ENCODE measurements around the gene NPDC1.
A peak's percentile ranks its signal among the peaks of the same experiment; 100 is the strongest.
"Not testable (repeated sequence)": the region's sequence is repeated elsewhere in the genome, so short reads cannot be mapped to it uniquely, and the experiment has no call there.

Gene NPDC1

DNA sequence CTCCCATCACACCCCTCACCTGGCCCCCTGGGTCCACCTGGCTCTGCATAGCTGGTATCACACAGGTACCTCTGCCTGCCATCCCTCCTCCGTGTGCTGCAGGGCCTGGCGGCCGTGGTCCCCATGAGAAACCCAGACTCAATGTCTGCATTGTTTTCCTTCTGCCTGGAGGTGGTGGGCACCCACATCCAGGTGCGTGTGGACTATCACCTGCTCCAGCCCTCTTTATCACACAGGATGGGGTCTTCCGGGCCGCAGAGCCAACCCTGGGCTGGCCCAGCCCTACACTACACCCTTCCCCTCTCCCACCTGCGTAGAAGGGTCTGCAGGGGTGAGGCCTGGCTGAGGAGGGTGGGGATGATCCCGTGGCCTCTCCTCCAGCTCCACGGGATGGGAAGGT, 7.1 kb downstream of the NPDC1 start:
- FAIRE-seq, result no peak

- no peak for FAIRE-seq
These were observed 8.5 kb downstream of the NPDC1 start for GRCh38 chr9:137037483-137037882.

DNA sequence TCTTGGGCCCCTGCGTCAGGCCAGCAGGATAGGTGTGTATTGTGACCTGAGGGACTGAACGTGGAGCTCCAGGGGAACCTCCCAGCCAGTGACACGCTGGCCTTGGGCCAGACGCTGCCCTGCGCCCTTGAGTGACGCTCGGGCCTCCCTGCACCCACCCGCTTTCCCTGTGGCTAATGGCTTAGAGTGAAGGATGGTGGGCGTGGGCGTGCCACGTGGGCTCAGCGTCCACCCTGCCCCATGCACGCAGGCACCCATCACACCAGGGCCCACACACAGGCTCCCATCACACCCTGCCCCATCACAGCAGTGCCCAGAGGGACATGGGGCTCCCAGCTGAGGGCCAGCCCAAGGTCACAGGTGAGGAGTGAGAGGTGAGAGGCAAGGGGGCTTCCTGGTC, 8.9 kb downstream of the NPDC1 start:
- no peak for FAIRE-seq

DNA sequence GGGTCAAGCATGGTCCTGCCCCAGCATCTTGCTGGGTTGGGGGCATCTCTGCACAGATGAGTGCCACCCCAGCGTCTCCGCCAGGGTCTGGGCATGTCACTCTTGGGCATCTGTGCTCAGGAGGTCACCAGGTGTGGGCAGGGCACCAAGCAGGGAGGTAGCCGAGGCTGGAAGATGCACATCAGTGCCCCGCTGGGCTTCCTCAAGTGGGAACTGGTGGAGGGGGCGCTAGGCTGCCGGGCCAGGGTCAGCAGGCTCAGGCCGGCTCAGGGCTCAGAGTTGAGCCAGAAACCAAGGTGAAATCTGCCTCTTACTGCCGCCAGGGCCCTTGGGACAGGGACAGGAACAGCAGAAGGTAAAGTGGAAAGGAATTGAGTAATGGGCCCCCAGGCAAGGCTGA, 10.0 kb downstream of the NPDC1 start:
- FAIRE-seq, result no peak

GRCh38 chr9:137035507-137035834, 10.5 kb downstream of the NPDC1 start:
- FAIRE-seq, result no peak

DNA sequence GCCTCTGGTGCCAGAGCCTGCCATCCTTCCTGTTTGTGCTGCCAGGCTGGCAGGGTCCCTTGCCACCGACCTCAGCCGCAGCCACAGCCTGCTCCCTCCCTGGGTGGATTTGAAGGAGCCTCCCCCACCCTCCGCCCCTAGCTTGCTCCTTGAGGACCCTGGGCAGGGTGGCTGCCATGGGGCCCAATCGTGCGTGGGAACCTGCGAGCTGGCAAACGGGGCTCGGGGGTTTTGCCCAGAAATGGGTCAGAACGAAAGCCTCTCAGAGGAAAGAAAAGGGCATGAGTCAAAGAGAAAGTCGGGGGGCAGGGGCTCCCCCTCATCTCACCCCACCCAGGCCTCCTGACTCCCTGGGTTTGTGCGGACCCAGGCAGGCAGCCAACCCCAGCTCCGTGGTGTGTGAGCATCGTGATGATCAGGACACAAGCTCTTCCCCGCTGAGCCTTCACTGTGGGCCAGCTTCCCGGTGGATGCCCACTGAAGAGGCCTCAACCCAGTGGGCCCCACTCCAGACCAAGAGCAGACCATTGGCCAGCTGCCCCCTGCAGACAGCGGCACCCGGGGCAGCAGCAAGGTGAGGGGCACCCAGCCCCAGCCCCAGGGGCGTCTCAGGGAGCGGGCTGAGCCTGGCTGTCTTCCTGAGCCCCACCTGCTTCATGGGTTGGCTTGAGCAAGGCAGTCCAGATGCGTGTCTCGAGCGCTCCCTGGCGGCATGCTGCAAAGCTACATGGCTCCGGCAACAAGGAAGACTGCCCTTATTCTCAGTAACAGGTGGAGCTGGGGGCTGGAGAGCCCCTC, 11.1 kb downstream of the NPDC1 start:
- FAIRE-seq, result no peak

DNA sequence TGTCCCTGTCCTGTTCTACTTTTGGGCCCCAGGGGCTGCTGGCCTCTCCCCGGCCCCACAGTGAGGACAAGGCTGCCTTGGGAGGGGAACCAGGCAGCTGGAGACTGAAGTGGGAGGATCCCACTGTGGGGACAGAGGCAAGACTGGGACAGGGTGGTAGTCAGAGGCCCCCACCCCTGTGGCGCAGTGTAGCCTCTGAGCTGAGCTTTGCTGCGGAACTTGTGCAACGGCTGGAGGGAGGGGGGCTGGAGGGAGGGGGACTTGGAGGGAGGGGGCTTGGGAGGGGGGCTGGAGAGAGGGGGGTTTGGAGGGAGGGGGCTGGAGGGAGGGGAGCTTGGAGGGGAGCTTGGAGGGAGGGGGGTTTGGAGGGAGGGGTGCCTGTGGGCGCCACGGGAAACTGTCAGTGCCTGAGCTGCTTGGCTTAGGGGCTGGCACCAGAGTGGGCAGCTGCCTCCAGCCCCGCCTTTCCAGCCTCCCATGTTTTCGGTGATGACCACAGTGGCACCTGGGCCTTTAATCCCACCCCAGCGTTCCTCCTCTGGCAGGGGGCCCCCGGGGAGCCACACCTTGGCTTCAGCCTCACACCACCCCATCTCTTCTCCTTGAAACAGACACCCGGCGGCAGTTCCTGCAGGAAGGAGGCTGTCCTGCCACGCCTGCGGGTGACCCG, 11.8 kb downstream of the NPDC1 start:
- no peak for FAIRE-seq

- not testable (repeated sequence) for FAIRE-seq
These were observed 12.5 kb downstream of the NPDC1 start for GRCh38 chr9:137033481-137033880.

GRCh38 chr9:137032858-137033257, 13.1 kb downstream of the NPDC1 start:
- FAIRE-seq, result no peak

DNA sequence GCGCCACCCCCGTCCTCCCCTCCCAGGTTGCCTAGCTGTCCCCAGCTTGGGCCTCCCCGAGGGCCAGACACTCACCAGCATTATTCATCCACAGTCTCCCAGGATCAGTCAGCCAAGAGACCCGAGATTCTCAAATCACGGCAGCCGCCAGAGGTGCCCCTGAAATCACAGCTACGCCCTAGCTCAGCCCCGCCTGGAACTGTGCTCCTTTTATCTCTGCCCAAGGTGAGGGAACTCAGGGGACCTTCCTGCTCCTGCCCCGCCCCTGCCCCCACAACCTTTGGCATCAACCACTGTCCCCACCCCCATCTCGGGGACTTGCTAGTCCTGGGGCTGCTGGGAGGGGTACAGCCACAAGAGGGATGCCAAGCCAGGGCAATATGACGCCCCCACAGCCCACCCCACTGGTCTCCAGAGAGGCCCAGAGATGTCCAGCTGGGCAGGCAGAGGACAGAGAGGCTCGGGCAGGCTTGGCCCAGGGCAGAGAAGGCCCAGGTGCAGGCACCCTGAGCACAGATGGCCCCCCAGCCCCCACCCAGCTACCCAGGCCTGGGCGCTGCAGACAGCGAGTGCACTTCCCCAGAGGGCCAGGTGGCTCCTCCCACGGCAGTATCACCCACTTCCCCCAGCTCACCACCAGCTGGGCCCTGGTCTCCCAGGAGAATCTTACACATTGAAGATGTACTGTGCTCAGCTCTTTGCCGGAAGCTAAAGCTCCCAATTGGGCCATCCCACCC, 13.9 kb downstream of the NPDC1 start, which contains the start of gene FUT7:
TSS of gene FUT7 (minus strand) at position 185 of the 737 bp plus-strand sequence. CDS start at position 88, 97 bp downstream.
- FAIRE-seq, result no peak

DNA sequence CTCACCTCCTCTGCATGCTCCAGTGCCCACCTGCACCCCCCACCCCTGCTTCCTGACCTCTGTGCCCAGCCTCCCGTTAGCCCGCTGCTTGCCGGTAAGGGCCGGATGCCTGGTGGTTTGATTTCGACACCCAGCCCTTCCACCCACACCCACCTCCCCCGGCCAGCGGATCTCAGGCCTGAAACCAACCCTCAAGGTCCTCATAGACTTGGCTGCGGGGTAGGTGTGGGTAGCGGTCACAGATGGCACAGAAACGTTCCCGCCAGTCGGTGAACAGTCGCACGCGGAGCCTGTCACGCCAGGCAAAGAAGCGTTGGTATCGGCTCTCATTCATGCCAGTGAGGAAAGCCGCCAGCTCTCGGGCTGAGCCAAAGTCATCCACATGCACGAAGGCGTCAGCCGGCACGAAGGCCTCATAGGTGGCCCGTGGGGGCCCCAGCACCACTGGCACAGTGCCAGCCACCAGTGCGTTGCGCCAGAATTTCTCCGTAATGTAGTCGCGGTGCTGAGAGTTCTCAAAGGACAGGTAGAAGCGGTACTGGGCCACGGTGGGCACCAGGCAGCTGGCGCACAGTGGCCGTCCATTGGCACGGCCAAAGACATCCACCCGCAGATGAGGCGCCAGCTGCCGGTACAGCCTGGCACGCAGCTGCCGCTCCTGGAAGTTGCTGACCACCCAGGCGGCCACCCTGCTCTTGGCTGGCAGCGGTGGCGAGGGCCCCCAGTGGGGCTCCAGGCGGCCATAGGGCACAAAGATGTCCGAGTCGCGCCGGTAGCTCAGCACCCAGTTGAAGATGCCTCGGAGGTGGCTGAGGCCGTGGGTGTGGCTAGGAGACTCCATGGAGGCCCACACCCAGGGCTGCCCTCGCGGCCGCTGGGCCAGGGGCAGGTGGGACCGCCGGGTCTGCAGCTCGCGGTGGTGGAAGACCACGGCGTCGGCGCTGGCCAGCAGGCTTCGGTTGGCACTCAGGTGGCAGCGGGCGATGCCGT, 15.1 kb downstream of the NPDC1 start:
- no peak for FAIRE-seq

DNA sequence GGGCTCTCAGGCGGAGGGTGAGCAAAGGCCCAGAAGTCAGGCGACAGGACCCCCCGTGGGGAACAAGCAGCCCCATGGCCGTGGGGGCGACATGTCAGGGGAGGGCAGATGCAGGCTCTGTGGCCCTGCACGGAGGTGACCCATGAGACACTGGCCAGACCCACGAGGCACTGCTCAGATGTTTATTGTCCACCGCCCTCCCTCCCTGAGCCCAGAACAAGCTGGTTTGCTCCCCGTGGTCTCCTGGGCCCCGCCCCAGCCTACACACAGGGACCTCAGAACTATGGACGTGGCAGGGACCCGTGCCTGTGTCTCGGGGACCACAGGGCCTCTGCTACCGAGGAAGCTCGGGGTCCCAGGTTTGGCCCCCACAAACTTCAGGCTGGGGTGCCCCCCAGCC, 16.0 kb downstream of the NPDC1 start:
- FAIRE-seq, result no peak

DNA sequence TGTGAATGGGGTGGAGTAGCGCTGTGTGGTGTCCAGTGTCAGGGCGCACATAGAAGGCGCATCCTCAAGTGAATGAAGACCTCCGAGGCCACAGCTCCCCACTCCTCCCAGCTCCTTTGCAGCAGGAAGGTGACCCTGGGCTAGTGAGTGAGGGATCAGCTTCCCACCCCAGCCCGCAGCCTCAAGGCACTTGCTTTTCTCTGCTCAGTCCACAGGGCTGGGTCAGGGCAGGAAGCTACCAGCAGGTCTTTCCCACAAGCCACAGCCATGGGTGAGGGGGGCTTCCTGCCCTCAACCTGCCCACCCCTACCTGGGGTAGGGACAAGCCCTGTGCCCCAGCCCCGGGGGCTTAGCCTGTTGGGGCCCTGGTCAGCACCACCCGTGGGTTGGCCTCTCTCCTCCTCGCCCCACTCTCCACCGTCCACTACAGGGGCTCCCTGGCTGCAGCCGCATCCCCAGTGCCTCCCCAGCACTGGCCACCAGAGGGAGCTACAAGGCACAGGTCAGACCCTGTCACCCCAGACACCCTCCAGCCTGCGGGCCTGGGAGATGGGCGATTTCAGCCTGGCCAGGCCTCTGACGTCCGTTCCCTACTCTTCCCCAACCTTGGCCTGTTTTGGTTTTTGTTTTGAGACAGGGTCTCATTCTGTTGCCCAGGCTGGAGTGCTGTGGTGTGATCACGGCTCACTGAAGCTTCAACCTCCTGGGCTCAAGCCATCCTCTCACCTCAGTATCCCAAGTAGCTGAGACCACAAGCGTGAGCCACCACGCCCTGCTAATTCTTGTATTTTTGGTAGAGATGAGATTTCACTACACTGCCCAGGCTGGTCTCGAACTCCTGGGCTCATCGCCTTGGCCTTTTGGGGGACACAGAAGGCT, 16.7 kb downstream of the NPDC1 start:
- peak; percentile 42 for FAIRE-seq

GRCh38 chr9:137028263-137029057, 17.5 kb downstream of the NPDC1 start:
- FAIRE-seq, result no peak

- no peak for FAIRE-seq
These were observed 18.4 kb downstream of the NPDC1 start, which contains the start of gene ABCA2 for GRCh38 chr9:137027369-137028262. Gene ABCA2 (minus strand): TSS chr9:137028237. CDS start chr9:137028140, 97 bp downstream.

- FAIRE-seq, result no peak
These were observed 19.1 kb downstream of the NPDC1 start for GRCh38 chr9:137026828-137027227.

- no peak for FAIRE-seq
These were observed 19.6 kb downstream of the NPDC1 start for GRCh38 chr9:137026384-137026783.

DNA sequence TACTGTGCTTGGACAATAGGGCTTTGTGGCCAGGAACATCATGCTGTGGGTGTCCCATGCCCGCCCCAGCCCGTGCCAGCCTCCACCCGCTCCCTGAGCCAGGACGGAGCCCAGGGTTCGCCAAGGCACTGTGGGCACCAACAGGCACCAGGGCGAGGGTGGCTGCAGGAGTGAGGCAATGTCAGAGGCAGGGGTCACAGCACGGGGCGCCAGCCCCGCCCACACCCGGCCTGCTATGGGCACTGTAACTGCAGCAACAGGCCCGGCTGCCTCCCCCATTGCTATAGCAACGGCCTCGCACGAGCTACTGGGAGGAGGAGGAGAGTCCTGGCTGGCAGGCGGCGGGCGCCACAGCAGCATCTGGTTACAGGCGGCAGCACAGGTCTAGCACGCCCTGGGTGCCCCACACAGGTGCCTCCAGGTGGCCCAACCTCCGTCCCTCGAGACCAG, 20.4 kb downstream of the NPDC1 start:
- no peak for FAIRE-seq

DNA sequence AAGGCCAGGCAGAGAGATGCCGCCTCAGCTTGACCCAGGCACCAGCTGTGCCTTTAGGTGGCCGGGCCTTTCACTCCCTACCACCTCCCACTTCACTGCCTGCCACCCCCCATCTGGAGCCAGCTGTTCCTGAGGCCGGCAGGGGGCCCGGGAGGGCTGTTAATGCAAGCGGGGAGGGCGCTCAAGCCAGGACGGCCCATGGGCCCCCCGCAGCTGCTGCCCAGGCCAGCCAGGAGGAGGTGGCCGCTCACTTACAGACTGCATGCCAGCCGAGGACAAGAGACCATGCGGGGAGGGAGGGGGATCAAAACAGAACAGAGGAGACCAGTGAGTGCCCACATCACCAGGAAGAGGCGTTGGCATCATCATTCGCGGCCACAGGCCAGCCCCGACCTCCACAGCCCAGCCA, 22.4 kb downstream of the NPDC1 start:
- no peak for FAIRE-seq

All from G401.6 (cell line).